RPMI8226 (cell line): ENCODE measurements around the gene GAS1.

ENCODE experiments used
- DNase-seq: peaks from one replicate; pipeline ENCODE4 v3.0.0-alpha.2; 2015

Gene GAS1

GRCh38 chr9:86962692-86963091, 15.4 kb upstream of the GAS1 start:
- no peak for DNase-seq

- no peak for DNase-seq
Measured at GRCh38 chr9:86960938-86961337, 13.6 kb upstream of the GAS1 start.

GRCh38 chr9:86958203-86958602, 10.9 kb upstream of the GAS1 start:
- no peak for DNase-seq

GRCh38 chr9:86955561-86955960, 8.3 kb upstream of the GAS1 start:
- no peak for DNase-seq

GRCh38 chr9:86955042-86955441, 7.7 kb upstream of the GAS1 start:
- DNase-seq, result no peak

GRCh38 chr9:86953181-86953580, 5.9 kb upstream of the GAS1 start:
- no peak for DNase-seq

- DNase-seq, result peak; percentile 73
Measured at GRCh38 chr9:86948074-86948929, 996 bp upstream of the GAS1 start.

GRCh38 chr9:86946201-86947145, 833 bp downstream of the GAS1 start:
- peak; percentile 75 for DNase-seq

GRCh38 chr9:86945728-86946200, 1.5 kb downstream of the GAS1 start:
- DNase-seq, result no peak

GRCh38 chr9:86944796-86945727, 2.2 kb downstream of the GAS1 start:
- no peak for DNase-seq

GRCh38 chr9:86943201-86944113, 3.8 kb downstream of the GAS1 start:
- no peak for DNase-seq

- no peak for DNase-seq
Measured at GRCh38 chr9:86942281-86943200, 4.8 kb downstream of the GAS1 start.

- DNase-seq, result no peak
Measured at GRCh38 chr9:86941197-86941596, 6.1 kb downstream of the GAS1 start.

GRCh38 chr9:86940774-86941173, 6.5 kb downstream of the GAS1 start:
- no peak for DNase-seq

- DNase-seq, result no peak
Measured at GRCh38 chr9:86939891-86940290, 7.4 kb downstream of the GAS1 start.

GRCh38 chr9:86939321-86939720, 8.0 kb downstream of the GAS1 start:
- DNase-seq, result no peak

- DNase-seq, result no peak
Measured at GRCh38 chr9:86938780-86939179, 8.5 kb downstream of the GAS1 start.

- DNase-seq, result no peak
Measured at GRCh38 chr9:86926145-86926544, 21.2 kb downstream of the GAS1 start.

GRCh38 chr9:86925686-86926085, 21.6 kb downstream of the GAS1 start:
- no peak for DNase-seq

- no peak for DNase-seq
Measured at GRCh38 chr9:86924206-86924605, 23.1 kb downstream of the GAS1 start.
